ENCODE measurements around the gene CYP21A2. TPM values are rescaled to one million over a fixed set of nuclear protein-coding genes. Genes with fewer than 3 reads are reported as not detected.

CYP21A2 gene
- total RNA-seq, 1 experiment from 2014 or later, result 0.33 TPM

- intact Hi-C loops (cut with micrococcal nuclease; ENCODE audit: unreplicated experiment), result loop anchor here (2.0 kb wide), 2 partner anchors 32 to 68 kb away; no protein-coding TSS in a partner anchor
- DNase-seq, result peak; percentile 49 to 66
Observed at GRCh38 chr6:32046450-32047083, 8.4 kb downstream of the CYP21A2 start.

GRCh38 chr6:32047084-32047478 lies 8.9 kb downstream of the CYP21A2 start:
- H3K4me1 ChIP-seq (replicated peaks; ENCODE audit: insufficient read depth), result peaks cover 30% of the 10 kb centered on the region
- DNase-seq, result peak; percentile 59 to 77
- H3K9me2 ChIP-seq (ENCODE audit: insufficient read depth), result no peaks in the 10 kb centered on the region
- peak overlapping the region; percentile 70 for H2AFZ ChIP-seq
- ChIA-PET CTCF (interaction anchor here (0.7 kb wide), 1 partner anchor 44 kb away, joined by 3 read pairs; no protein-coding TSS in a partner anchor), POLR2A (ENCODE audit: unreplicated experiment) (interaction anchor here (0.5 to 0.6 kb wide), 3 partner anchors 67 to 138 kb away, joined by 3 to 6 read pairs (median 6); no protein-coding TSS in a partner anchor)
- H3F3A ChIP-seq (ENCODE audit: insufficient read depth, low read depth), result peaks cover 19% of the 10 kb centered on the region; the same call in 1 of the 2 replicates
- peak overlapping the region; percentile 91 for H3K27ac ChIP-seq
- peak overlapping the region; percentile 87 for H3K4me2 ChIP-seq
- peak overlapping the region; percentile 46; the same call in 1 of the 2 replicates for H3K4me3 ChIP-seq
- H4K20me1 ChIP-seq (ENCODE audit: insufficient read depth), result no peaks in the 10 kb centered on the region
- no peaks in the 10 kb centered on the region for H3K9me3 ChIP-seq (ENCODE audit: insufficient read depth, low read depth)
- intact Hi-C loops (cut with micrococcal nuclease; ENCODE audit: unreplicated experiment), result loop anchor here (2.0 kb wide), 2 partner anchors 32 to 68 kb away; no protein-coding TSS in a partner anchor
- H3K36me3 ChIP-seq (ENCODE audit: low read depth), result no peaks in the 10 kb centered on the region
- BruUV-seq (replicated peaks), result no TSS peak
- no peaks in the 10 kb centered on the region for H3K27me3 ChIP-seq (ENCODE audit: insufficient read depth, low read depth)
- TF ChIP-seq, protein P1, sequence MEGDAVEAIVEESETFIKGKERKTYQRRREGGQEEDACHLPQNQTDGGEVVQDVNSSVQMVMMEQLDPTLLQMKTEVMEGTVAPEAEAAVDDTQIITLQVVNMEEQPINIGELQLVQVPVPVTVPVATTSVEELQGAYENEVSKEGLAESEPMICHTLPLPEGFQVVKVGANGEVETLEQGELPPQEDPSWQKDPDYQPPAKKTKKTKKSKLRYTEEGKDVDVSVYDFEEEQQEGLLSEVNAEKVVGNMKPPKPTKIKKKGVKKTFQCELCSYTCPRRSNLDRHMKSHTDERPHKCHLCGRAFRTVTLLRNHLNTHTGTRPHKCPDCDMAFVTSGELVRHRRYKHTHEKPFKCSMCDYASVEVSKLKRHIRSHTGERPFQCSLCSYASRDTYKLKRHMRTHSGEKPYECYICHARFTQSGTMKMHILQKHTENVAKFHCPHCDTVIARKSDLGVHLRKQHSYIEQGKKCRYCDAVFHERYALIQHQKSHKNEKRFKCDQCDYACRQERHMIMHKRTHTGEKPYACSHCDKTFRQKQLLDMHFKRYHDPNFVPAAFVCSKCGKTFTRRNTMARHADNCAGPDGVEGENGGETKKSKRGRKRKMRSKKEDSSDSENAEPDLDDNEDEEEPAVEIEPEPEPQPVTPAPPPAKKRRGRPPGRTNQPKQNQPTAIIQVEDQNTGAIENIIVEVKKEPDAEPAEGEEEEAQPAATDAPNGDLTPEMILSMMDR (conservative IDR thresholded peaks at IDR 0.05), result no peak
- no peak for TF ChIP-seq EZH2 (IDR thresholded peaks at IDR 0.05; ENCODE audit: low read depth)
- no peaks in the 10 kb centered on the region for H3K79me2 ChIP-seq (ENCODE audit: low read depth)

More at GRCh38 chr6:32046450-32047083, 8.4 kb downstream of the CYP21A2 start:
- H3K27ac ChIP-seq, result peak overlapping the region; percentile 91
- H3K4me3 ChIP-seq, result no peak overlapping the region; the same call in 1 of the 2 replicates
- H2AFZ ChIP-seq, result peak overlapping the region; percentile 70
- no peaks in the 10 kb centered on the region for H3K9me3 ChIP-seq (ENCODE audit: insufficient read depth, low read depth)
- H3F3A ChIP-seq (ENCODE audit: insufficient read depth, low read depth), result peaks cover 19% of the 10 kb centered on the region; the same call in 1 of the 2 replicates
- H3K4me2 ChIP-seq, result peak overlapping the region; percentile 87
- TSS peak; percentile 88 for BruUV-seq (replicated peaks)
- no peaks in the 10 kb centered on the region for H4K20me1 ChIP-seq (ENCODE audit: insufficient read depth)
- no peaks in the 10 kb centered on the region for H3K27me3 ChIP-seq (ENCODE audit: insufficient read depth, low read depth)
- no peaks in the 10 kb centered on the region for H3K9me2 ChIP-seq (ENCODE audit: insufficient read depth)
- ChIA-PET POLR2A (ENCODE audit: unreplicated experiment) (interaction anchor here (0.5 to 0.6 kb wide), 5 partner anchors 30 to 137 kb away, joined by 3 to 6 read pairs (median 4); partner anchors contain the start of gene CFB), CTCF (no interaction called here)
- TF ChIP-seq, protein P1 (conservative IDR thresholded peaks at IDR 0.05), result peak; percentile 34; the same call in 1 of the 2 replicates
- no peak for TF ChIP-seq EZH2 (IDR thresholded peaks at IDR 0.05; ENCODE audit: low read depth)
- H3K36me3 ChIP-seq (ENCODE audit: low read depth), result no peaks in the 10 kb centered on the region
- no peaks in the 10 kb centered on the region for H3K79me2 ChIP-seq (ENCODE audit: low read depth)
- peaks cover 30% of the 10 kb centered on the region for H3K4me1 ChIP-seq (replicated peaks; ENCODE audit: insufficient read depth)

GRCh38 chr6:32047539-32047854 lies 9.3 kb downstream of the CYP21A2 start:
- Histone ChIP-seq H3F3A (ENCODE audit: insufficient read depth, low read depth) (peaks cover 19% of the 10 kb centered on the region; the same call in 1 of the 2 replicates), H3K36me3 (ENCODE audit: low read depth) (no peaks in the 10 kb centered on the region), H3K9me3 (ENCODE audit: insufficient read depth, low read depth) (no peaks in the 10 kb centered on the region), H3K4me1 (replicated peaks; ENCODE audit: insufficient read depth) (peaks cover 30% of the 10 kb centered on the region), H3K27me3 (ENCODE audit: insufficient read depth, low read depth) (no peaks in the 10 kb centered on the region), H3K9me2 (ENCODE audit: insufficient read depth) (no peaks in the 10 kb centered on the region), H3K27ac (peak overlapping the region; percentile 91), H3K79me2 (ENCODE audit: low read depth) (no peaks in the 10 kb centered on the region), H4K20me1 (ENCODE audit: insufficient read depth) (no peaks in the 10 kb centered on the region), H3K4me2 (peak overlapping the region; percentile 87), H3K4me3 (peak overlapping the region; percentile 46; the same call in 1 of the 2 replicates), H2AFZ (peak overlapping the region; percentile 70; the same call in 1 of the 2 replicates)
- ChIA-PET CTCF (interaction anchor here (0.6 to 0.8 kb wide), 4 partner anchors 12 to 308 kb away, joined by 3 to 4 read pairs (median 4); no protein-coding TSS in a partner anchor), POLR2A (ENCODE audit: unreplicated experiment) (interaction anchor here (0.5 kb wide), 1 partner anchor 66 kb away, joined by 3 read pairs; no protein-coding TSS in a partner anchor)
- BruUV-seq (replicated peaks), result TSS peak; percentile 91
- TF ChIP-seq EZH2 (IDR thresholded peaks at IDR 0.05; ENCODE audit: low read depth), result no peak
- TF ChIP-seq, protein P1 (conservative IDR thresholded peaks at IDR 0.05), result no peak
- intact Hi-C loops (cut with micrococcal nuclease; ENCODE audit: unreplicated experiment), result loop anchor here (2.0 kb wide), 2 partner anchors 31 to 67 kb away; no protein-coding TSS in a partner anchor
- DNase-seq, result peak in 1 of 2 experiments; percentile 19

Measured in PC-9 (cell line).